ENCODE measurements around the gene SLC22A12.

SLC22A12 gene

DNA sequence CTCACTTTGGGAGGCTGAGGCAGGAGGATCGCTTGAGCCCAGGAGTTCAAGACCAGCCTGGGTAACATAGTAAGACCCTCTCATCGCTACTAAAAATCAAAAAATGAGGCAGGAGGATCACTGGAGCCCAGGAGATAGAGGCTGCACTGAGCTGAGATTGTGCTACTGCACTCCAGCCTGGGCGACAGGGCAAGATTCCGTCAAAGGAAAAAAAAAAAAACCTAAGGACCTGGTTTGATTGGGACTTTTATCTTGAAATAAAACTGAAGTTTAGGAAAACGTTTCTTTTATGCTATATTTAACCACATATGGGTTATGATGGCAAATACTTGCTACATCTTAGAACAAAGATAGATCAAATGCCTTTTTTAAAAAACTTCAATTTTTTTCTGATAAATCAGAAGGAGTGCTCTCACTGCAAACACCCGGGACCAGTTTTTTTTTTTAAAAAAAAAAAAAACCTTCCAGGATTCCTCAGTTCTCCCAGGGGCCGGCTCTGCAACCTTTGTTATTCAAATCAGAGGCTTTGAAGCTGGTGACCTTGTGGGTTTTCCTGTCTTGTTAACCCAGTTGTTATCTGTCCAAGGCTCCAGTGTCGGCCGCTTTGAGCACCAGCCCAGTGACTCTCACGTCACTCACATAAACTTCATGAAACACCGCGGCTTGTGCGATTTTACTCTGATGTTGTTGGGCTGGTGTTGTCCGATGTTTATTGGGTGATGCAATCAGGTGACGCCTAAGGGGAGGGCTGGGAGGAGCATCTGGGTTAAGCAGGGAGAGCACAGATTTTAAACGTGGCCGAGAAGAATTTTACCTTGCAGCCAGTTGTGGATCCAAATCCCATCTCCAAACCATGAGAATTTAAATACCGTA is 24.7 kb upstream of the SLC22A12 start:
- DNase-seq (ENCODE audit: low read depth, low spot score) = peak; percentile 16
- TF ChIP-seq POLR2AphosphoS5 (IDR thresholded peaks at IDR 0.05; ENCODE audit: borderline replicate concordance, low read depth, low read length) (no peak), FOXP2 (optimal IDR thresholded peaks at IDR 0.05; ENCODE audit: control extremely low read depth, extremely low read length, insufficient read depth) (peak; percentile 47)
- H3K4me3 ChIP-seq = peak overlapping the region; percentile 67
- H3K36me3 ChIP-seq (ENCODE audit: insufficient read depth, low read length) = no peaks in the 10 kb centered on the region
- H3K9ac ChIP-seq (ENCODE audit: insufficient read length) = peak overlapping the region; percentile 57
- no peak overlapping the region for H3K27ac ChIP-seq
- no peaks in the 10 kb centered on the region for H3K9me3 ChIP-seq (ENCODE audit: low read depth, low read length)

DNA sequence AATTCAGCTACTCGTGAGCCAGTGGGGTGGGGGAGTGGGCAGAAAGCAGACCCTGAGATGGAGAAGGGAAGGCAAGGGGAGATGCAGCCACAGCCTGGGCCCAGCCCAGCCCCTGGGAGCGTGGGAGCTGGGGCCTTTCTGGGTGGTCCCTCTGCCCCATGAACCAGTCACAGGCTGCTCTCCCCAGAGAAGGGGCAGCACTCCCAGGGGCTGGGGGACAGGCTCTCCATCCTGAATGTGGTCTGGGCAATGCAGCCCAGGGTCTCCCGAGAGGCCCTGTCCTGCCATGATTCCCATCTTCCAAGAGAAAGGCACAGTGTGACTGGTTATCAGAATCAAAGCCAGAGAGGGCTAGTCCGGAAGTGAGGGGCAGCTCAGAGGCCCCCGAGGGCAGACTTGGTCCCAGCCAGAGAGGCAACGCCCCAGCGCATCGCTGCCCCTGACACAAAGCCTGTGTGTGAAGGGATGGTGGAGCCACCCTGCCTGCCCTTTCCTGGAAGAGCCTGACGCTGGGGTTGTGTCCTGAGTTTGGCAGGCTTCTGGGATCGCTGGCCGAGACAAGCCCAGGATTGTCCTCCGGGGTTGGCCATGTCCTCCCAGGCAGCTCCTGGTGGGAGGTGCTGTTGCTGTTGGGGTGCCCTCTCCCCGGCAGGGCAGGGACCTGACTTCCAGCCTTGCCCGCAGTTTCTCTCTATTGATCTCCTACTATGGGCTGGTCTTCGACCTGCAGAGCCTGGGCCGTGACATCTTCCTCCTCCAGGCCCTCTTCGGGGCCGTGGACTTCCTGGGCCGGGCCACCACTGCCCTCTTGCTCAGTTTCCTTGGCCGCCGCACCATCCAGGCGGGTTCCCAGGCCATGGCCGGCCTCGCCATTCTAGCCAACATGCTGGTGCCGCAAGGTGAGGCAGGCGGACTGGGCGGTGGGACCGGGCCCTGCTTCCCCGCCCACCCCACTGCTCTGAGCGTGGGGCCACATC is 23.8 kb upstream of the SLC22A12 start:
- Histone ChIP-seq H3K27ac (no peak overlapping the region), H3K4me3 (peak overlapping the region; percentile 67), H3K9me3 (ENCODE audit: low read depth, low read length) (no peaks in the 10 kb centered on the region), H3K9ac (ENCODE audit: insufficient read length) (peak overlapping the region; percentile 57), H3K36me3 (ENCODE audit: insufficient read depth, low read length) (no peaks in the 10 kb centered on the region)
- TF ChIP-seq POLR2AphosphoS5 (IDR thresholded peaks at IDR 0.05; ENCODE audit: borderline replicate concordance, low read depth, low read length) (no peak), FOXP2 (optimal IDR thresholded peaks at IDR 0.05; ENCODE audit: control extremely low read depth, extremely low read length, insufficient read depth) (no peak), EZH2 (IDR thresholded peaks at IDR 0.05) (no peak)
- no peak for DNase-seq (ENCODE audit: low read depth, low spot score)

DNA sequence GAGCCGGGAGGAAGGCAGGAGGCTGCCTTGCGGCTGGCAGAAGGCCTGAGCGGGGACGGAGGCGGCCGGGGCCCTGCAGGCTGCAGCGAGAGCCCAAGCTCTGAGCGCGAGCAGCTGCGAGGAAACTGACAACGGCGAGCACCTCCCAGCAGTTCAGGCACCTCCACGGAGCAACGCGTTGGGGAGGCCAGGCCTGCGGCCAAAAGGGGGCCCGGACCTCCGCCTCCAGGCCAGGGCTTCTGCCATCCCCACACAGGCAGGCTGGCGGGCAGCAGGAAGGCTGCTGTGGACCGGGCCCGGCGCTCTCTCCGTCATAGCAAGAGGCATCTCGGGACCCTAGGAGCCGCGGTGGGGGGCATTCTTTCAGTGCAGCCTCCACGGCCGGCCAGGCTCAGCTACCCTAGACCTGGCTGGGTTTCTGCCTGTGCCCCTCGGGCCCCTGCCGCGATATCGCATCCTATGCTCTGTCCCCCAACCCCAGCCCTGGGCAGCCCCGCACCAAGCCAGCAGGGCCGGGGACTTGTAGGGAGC is 22.9 kb upstream of the SLC22A12 start:
- H3K4me3 ChIP-seq = no peak overlapping the region
- no peak for DNase-seq (ENCODE audit: low read depth, low spot score)
- H3K36me3 ChIP-seq (ENCODE audit: insufficient read depth, low read length) = no peaks in the 10 kb centered on the region
- no peak overlapping the region for H3K27ac ChIP-seq
- no peaks in the 10 kb centered on the region for H3K9me3 ChIP-seq (ENCODE audit: low read depth, low read length)
- TF ChIP-seq POLR2AphosphoS5 (IDR thresholded peaks at IDR 0.05; ENCODE audit: borderline replicate concordance, low read depth, low read length) = no peak
- no peak for TF ChIP-seq EZH2 (IDR thresholded peaks at IDR 0.05)
- TF ChIP-seq FOXP2 (optimal IDR thresholded peaks at IDR 0.05; ENCODE audit: control extremely low read depth, extremely low read length, insufficient read depth) = no peak
- H3K9ac ChIP-seq (ENCODE audit: insufficient read length) = no peak overlapping the region

DNA sequence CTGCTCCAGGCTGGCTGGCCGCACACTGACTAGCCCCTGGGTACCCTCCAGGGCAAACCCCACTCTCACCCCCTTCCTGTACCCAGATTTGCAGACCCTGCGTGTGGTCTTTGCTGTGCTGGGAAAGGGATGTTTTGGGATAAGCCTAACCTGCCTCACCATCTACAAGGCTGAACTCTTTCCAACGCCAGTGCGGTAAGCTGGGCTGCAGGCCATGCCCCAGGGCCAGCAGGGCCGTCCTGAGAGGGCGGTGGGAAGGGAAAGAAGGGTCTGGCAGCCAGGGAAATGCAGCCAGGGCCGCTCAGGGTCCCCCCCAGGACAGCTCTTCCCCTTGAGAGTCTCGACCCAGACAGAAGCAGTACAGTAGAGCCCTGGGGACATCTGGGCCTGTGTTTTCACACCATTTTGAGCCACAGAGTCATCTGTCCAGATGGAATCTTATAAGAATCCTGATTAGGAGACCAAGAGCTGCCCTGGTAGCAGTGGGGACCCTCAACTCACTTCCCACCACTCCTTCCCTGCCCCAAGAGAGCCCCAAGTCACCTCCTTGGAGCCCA is 22.4 kb upstream of the SLC22A12 start:
- no peaks in the 10 kb centered on the region for H3K9me3 ChIP-seq (ENCODE audit: low read depth, low read length)

DNA sequence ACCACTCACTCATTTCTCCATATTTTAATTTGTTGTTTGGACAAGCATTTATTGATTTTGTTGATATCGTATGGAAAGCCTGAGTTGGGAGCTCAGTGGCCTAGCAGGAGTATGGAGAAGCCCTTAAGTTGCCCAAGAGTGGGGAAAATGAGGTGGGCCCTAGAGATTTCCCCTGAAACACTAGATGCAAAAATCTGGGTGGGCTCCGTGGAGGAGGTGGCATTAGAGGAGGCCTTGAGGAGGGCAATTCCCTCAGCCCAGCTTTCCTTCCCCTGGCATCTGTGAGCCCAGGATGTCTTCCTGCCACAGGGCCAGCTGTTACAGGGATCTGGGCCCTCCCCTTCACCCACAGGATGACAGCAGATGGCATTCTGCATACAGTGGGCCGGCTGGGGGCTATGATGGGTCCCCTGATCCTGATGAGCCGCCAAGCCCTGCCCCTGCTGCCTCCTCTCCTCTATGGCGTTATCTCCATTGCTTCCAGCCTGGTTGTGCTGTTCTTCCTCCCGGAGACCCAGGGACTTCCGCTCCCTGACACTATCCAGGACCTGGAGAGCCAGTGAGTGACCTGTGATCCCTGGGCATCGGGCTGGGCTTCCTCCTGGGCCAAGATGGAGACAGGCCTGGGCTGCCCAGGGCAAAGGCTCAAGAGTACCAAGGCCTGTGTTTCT is 21.6 kb upstream of the SLC22A12 start:
- H3K36me3 ChIP-seq (ENCODE audit: insufficient read depth, low read length) = no peaks in the 10 kb centered on the region
- no peak overlapping the region for H3K9ac ChIP-seq (ENCODE audit: insufficient read length)
- TF ChIP-seq EZH2 (IDR thresholded peaks at IDR 0.05) (no peak), FOXP2 (optimal IDR thresholded peaks at IDR 0.05; ENCODE audit: control extremely low read depth, extremely low read length, insufficient read depth) (no peak), POLR2AphosphoS5 (IDR thresholded peaks at IDR 0.05; ENCODE audit: borderline replicate concordance, low read depth, low read length) (no peak)
- DNase-seq (ENCODE audit: low read depth, low spot score) = no peak
- no peak overlapping the region for H3K27ac ChIP-seq
- H3K4me3 ChIP-seq = no peak overlapping the region
- no peaks in the 10 kb centered on the region for H3K9me3 ChIP-seq (ENCODE audit: low read depth, low read length)

More for the DNA sequence above, 22.4 kb upstream of the SLC22A12 start:
- DNase-seq (ENCODE audit: low read depth, low spot score) = no peak
- Histone ChIP-seq H3K27ac (no peak overlapping the region), H3K4me3 (no peak overlapping the region), H3K36me3 (ENCODE audit: insufficient read depth, low read length) (no peaks in the 10 kb centered on the region), H3K9ac (ENCODE audit: insufficient read length) (no peak overlapping the region)
- TF ChIP-seq POLR2AphosphoS5 (IDR thresholded peaks at IDR 0.05; ENCODE audit: borderline replicate concordance, low read depth, low read length) = no peak
- TF ChIP-seq FOXP2 (optimal IDR thresholded peaks at IDR 0.05; ENCODE audit: control extremely low read depth, extremely low read length, insufficient read depth) = no peak
- TF ChIP-seq EZH2 (IDR thresholded peaks at IDR 0.05) = no peak

DNA sequence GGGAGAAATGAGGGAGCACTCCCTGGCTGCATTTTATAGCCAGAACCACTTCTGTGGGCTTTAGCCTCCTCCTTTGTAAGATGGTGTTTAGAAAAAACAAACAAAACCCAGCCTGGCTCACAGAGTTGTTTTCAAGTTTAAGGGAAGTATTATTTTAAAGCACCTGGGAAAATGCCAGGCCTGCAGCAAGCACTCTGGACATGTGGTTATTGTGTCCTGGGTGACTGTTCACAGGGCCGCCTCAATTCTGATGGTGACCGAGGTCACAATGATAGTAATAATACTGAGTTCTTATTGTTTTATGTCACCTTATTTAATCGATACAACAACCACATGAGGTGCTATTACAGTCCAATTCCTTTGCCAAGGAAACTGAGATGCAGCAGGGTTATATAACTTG is 20.7 kb upstream of the SLC22A12 start:
- Histone ChIP-seq H3K27ac (no peak overlapping the region), H3K9ac (ENCODE audit: insufficient read length) (no peak overlapping the region), H3K36me3 (ENCODE audit: insufficient read depth, low read length) (no peaks in the 10 kb centered on the region), H3K4me3 (no peak overlapping the region), H3K9me3 (ENCODE audit: low read depth, low read length) (no peaks in the 10 kb centered on the region)
- TF ChIP-seq POLR2AphosphoS5 (IDR thresholded peaks at IDR 0.05; ENCODE audit: borderline replicate concordance, low read depth, low read length) = no peak
- TF ChIP-seq EZH2 (IDR thresholded peaks at IDR 0.05) = no peak
- TF ChIP-seq FOXP2 (optimal IDR thresholded peaks at IDR 0.05; ENCODE audit: control extremely low read depth, extremely low read length, insufficient read depth) = no peak
- DNase-seq (ENCODE audit: low read depth, low spot score) = no peak

DNA sequence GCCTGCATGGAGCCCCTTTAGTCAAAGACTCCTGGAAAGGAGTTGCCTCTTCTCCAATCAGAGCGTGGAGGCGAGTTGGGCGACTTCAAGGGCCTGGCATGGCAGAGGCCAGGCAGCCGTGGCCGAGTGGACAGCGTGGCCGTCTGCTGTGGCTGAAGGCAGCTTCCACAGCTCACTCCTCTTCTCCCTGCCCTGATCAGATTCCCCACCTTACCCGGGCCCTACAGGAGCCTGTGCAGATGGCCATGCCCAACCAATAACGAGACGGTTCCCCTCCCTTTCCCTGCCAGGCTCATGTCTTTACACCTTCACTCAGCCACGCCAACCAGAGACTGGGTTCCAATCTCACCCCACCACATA is 20.0 kb upstream of the SLC22A12 start:
- H3K4me3 ChIP-seq = no peak overlapping the region
- TF ChIP-seq FOXP2 (optimal IDR thresholded peaks at IDR 0.05; ENCODE audit: control extremely low read depth, extremely low read length, insufficient read depth) (no peak), POLR2AphosphoS5 (IDR thresholded peaks at IDR 0.05; ENCODE audit: borderline replicate concordance, low read depth, low read length) (no peak), EZH2 (IDR thresholded peaks at IDR 0.05) (no peak)
- DNase-seq (ENCODE audit: low read depth, low spot score) = no peak
- no peaks in the 10 kb centered on the region for H3K9me3 ChIP-seq (ENCODE audit: low read depth, low read length)
- no peaks in the 10 kb centered on the region for H3K36me3 ChIP-seq (ENCODE audit: insufficient read depth, low read length)
- no peak overlapping the region for H3K9ac ChIP-seq (ENCODE audit: insufficient read length)
- H3K27ac ChIP-seq = no peak overlapping the region
